Skin epidermis (tissue), 12 donors: Measurements from ENCODE around the gene ZNF19.
"Not testable (repeated sequence)": the region's sequence is repeated elsewhere in the genome, so short reads cannot be mapped to it uniquely, and the experiment has no call there.

Experiments
- H3K27ac ChIP-seq, 21 experiments: fragments of 200-600 bp; sonication (generic) in 11 of 21; one replicate each; pipeline ENCODE4 v1.5.0; 2020; ENCODE audit warnings: mild to moderate bottlenecking in 3 of 21, inconsistent platforms in 2 of 21, moderate library complexity in 2 of 21
- H3K4me3 ChIP-seq, 7 experiments: fragments of 200-600 bp; sonication (generic) in 2 of 7; one replicate each; pipeline ENCODE4 v1.5.0; 2020; ENCODE audit warnings: inconsistent platforms in 2 of 7, mild to moderate bottlenecking in 2 of 7, moderate library complexity in 1 of 7

ZNF19 gene

GRCh38 chr16:71489122-71489521, at the start of gene ZNF19:
Gene ZNF19 (minus strand): TSS chr16:71489324. CDS start chr16:71482114, 7,210 bp downstream.
- H3K27ac ChIP-seq: no peak within 1 kb of the TSS
- no peak within 1 kb of the TSS for H3K4me3 ChIP-seq

GRCh38 chr16:71537643-71538042, 48.5 kb upstream of the ZNF19 start:
- Histone ChIP-seq H3K4me3 (no peak overlapping the region), H3K27ac (no peak overlapping the region)

DNA sequence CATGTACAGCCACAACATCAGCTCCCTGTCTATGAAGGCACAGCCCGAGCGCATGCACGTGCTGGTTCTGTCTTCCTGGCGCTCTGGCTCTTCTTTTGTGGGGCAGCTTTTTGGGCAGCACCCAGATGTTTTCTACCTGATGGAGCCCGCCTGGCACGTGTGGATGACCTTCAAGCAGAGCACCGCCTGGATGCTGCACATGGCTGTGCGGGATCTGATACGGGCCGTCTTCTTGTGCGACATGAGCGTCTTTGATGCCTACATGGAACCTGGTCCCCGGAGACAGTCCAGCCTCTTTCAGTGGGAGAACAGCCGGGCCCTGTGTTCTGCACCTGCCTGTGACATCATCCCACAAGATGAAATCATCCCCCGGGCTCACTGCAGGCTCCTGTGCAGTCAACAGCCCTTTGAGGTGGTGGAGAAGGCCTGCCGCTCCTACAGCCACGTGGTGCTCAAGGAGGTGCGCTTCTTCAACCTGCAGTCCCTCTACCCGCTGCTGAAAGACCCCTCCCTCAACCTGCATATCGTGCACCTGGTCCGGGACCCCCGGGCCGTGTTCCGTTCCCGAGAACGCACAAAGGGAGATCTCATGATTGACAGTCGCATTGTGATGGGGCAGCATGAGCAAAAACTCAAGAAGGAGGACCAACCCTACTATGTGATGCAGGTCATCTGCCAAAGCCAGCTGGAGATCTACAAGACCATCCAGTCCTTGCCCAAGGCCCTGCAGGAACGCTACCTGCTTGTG, 47.8 kb upstream of the ZNF19 start:
- Histone ChIP-seq H3K27ac (no peak overlapping the region), H3K4me3 (no peak overlapping the region)

- H3K27ac ChIP-seq: no peak overlapping the region
- no peak overlapping the region for H3K4me3 ChIP-seq
These were observed 43.2 kb upstream of the ZNF19 start for GRCh38 chr16:71532366-71532765.

GRCh38 chr16:71528863-71529262, 39.7 kb upstream of the ZNF19 start:
- no peak overlapping the region for H3K4me3 ChIP-seq
- no peak overlapping the region for H3K27ac ChIP-seq

- Histone ChIP-seq H3K4me3 (no peak overlapping the region), H3K27ac (no peak overlapping the region)
These were observed 39.1 kb upstream of the ZNF19 start for GRCh38 chr16:71528257-71528656.

DNA sequence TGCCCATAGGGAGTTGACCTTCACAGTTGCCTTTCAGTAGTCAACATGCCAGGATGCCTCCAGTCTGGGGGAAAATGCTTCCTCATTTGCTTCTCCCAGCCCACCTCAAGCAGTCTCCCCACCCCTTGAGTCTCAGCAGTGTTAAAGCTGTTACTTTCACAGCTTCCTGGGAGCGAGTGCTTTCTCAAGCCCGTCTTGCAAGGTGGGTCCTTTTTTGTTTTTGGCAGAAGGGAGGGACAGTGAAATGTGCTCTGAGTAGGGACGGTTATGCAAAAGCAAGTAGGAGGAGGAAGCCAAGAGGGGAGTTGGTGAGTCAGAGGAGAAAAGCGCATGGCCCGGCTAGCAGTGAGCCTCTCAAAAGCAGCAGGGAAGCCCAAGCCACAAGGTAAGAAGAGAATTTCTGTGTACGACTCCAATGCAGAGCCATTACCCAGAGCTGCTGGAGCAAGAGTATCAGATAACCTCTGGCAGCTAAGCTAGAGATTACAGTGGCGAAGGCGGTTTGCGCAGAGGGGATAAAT, 37.0 kb upstream of the ZNF19 start, which contains the start of gene CHST4:
Gene CHST4, plus strand, starts transcription at position 316 of the 521 bp plus-strand sequence. CDS start 10,252 bp downstream, outside the sequence.
- Histone ChIP-seq H3K4me3 (no peak within 1 kb of the TSS), H3K27ac (no peak within 1 kb of the TSS)

DNA sequence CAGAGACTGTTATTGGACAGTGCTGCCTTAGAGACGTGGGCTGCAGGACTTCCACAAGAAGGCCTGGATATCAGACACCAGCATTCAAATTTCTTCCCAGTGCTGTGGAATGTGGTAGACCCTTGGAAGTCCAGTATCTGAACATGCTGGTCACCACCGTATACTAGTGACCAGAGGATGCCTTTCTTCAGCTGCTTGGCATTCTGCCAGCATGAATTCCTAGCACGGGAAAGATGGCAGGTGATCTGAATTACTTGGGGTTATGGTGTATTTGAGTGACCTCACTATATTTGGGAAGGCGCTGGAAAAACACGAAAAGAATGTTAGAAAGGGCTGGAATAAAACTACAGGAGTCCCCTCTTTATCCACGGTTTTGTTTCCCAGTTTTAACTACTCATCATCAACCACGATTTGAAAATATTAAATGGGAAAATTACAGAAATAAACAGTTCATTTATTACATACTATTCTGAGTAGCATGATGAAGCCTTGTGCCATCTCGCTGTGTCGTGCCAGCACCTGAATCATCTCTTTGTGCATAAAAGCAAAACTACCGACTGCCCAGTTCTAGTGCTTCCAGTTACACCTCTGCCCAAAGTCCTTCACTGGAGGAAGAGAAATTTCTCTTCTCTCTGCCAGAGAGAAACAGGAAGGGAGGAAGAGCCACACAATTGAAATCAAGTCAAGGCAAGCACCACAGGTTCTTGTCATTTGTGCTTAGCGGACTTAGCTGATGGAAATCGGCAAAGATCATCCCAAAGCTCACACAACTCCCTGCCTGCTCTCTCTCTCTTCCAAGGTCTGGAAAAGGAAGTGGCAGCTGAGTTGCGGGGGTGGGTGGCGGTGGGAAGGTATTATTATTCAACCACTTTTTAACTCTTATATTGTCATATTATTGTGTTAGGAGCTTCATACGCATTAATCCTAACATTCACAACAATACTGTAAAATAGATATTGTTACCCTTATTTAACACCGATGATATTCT, 35.7 kb upstream of the ZNF19 start:
- Histone ChIP-seq H3K27ac (no peak overlapping the region), H3K4me3 (no peak overlapping the region)

- no peak overlapping the region for H3K27ac ChIP-seq
- no peak overlapping the region for H3K4me3 ChIP-seq
These were observed 31.4 kb upstream of the ZNF19 start for GRCh38 chr16:71520550-71520949.

- no peak overlapping the region for H3K4me3 ChIP-seq
- H3K27ac ChIP-seq: no peak overlapping the region
These were observed 25.9 kb upstream of the ZNF19 start for GRCh38 chr16:71515026-71515425.

GRCh38 chr16:71514476-71514875, 25.4 kb upstream of the ZNF19 start:
- Histone ChIP-seq H3K4me3 (no peak overlapping the region), H3K27ac (no peak overlapping the region)

DNA sequence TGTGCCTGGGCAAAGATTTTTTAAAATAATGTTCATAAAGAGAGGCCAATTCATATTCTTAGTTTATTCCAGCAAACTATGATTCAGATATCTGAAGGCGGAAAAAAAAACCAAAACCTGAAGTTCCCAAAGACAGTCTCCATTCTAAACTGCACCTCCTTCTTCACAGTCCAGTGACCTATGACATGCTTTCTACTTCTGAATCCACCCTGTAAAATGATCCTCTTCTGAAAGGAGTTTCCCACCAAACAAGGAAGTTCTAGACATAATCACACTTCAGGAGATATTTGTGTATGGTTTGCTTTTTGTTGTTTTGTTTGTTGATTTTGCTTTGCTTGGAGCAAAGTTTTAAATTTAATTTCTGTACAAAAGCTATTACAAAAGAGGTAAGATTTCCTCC, 24.2 kb upstream of the ZNF19 start:
- Histone ChIP-seq H3K27ac (no peak overlapping the region), H3K4me3 (no peak overlapping the region)

- Histone ChIP-seq H3K27ac (no peak overlapping the region), H3K4me3 (no peak overlapping the region)
These were observed 17.9 kb upstream of the ZNF19 start for GRCh38 chr16:71507061-71507460.

DNA sequence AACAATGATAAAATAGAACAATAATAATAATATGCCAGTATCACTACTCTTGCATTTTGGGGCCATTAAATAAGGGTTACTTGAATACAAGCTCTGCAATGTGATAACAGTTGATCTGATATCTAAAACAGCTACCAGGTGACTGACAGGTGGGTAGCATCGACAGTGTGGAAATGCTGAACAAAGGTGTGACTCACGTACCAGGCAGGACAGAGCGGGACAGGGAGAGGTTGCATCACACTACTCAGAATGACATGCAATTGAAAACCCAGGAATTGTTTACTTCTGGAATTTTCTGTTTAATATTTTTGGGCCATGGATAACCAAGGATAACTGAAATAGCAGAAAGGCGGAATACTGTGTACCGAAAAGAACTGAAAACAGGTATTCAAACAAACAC, 15.8 kb upstream of the ZNF19 start:
- Histone ChIP-seq H3K27ac (no peak overlapping the region), H3K4me3 (no peak overlapping the region)

DNA sequence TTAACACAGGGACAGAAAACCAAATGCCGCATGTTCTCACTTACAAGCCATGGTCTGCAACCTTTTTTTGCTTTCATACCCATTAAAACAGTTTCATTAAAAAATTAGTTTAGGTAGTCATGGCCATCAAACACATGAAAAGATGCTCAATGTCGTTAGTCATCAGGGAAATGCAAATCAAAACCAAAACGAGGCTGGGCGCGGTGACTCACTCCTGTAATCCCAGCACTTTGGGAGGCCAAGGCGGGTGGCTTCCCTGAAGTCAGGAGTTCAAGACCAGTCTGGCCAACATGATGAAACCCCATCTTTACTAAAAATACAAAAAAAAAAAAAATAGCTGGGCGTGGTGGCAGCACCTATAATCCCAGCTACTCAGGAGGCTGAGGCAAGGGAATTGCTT, 14.9 kb upstream of the ZNF19 start:
- H3K4me3 ChIP-seq, H3K27ac ChIP-seq: not testable (repeated sequence)

DNA sequence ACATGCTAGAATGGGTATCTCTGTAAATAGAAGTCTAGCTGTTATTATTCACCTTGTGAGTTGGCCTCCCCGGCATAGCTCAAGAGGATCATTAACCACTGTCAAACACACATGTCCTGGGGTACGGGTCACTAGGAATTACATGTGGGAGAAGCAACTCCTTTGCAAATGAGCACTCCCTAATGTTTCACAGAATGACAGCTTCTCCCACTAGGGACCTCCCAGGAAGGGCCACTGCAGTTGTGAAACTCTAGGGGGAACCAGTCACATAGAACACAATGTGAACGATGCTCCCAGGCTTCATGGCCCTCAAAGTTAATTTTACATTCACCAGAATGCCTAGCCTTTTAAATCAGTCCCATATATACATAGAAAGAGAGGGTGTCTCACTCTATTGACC, 12.4 kb upstream of the ZNF19 start:
- H3K4me3 ChIP-seq: no peak overlapping the region
- H3K27ac ChIP-seq: no peak overlapping the region

- Histone ChIP-seq H3K27ac (no peak overlapping the region), H3K4me3 (no peak overlapping the region)
These were observed 11.8 kb upstream of the ZNF19 start for GRCh38 chr16:71500964-71501363.

- Histone ChIP-seq H3K27ac (no peak overlapping the region), H3K4me3 (no peak overlapping the region)
These were observed 10.7 kb upstream of the ZNF19 start for GRCh38 chr16:71499775-71500364.

- Histone ChIP-seq H3K27ac (no peak overlapping the region), H3K4me3 (no peak overlapping the region)
These were observed 8.9 kb upstream of the ZNF19 start for GRCh38 chr16:71498031-71498430.

- Histone ChIP-seq H3K4me3 (no peak overlapping the region), H3K27ac (no peak overlapping the region)
These were observed 4.1 kb upstream of the ZNF19 start for GRCh38 chr16:71493213-71493612.
